Fibroblast of lung (primary cell): ENCODE results near the gene BTRC. TPM values are rescaled to one million over a fixed set of nuclear protein-coding genes. Genes with fewer than 3 reads are reported as not detected.
"Not testable (repeated sequence)": the region's sequence is repeated elsewhere in the genome, so short reads cannot be mapped to it uniquely, and the experiment has no call there.

ENCODE experiments used
- DNase-seq, 2 donors: peaks; one replicate each; pipeline versions ENCODE4 v3.0.0 to v3.0.0-alpha.2; 2010; ENCODE audit warnings: low read depth in 2 of 2
- H2AFZ ChIP-seq: 2 replicates; pipeline ENCODE4 v1.5.1; 2012; ENCODE audit warnings: low read length, control low read depth, inconsistent platforms
- H3K27ac ChIP-seq: 2 replicates; pipeline ENCODE4 v1.5.1; 2011; ENCODE audit warnings: low read length, control low read depth; ENCODE audit not compliant: insufficient read depth
- H3K27me3 ChIP-seq: 2 replicates; pipeline ENCODE4 v1.5.1; 2011; ENCODE audit warnings: mild to moderate bottlenecking, low read length; ENCODE audit not compliant: control insufficient read depth, insufficient read depth
- H3K36me3 ChIP-seq: 2 replicates; pipeline ENCODE4 v1.5.1; 2011; ENCODE audit warnings: low read length; ENCODE audit not compliant: control insufficient read depth, insufficient read depth
- H3K4me1 ChIP-seq: 2 replicates; pipeline ENCODE4 v1.5.1; 2011; ENCODE audit warnings: low read length; ENCODE audit not compliant: control insufficient read depth, insufficient read depth; ENCODE audit errors: extremely low read depth
- H3K4me2 ChIP-seq: 2 replicates; pipeline ENCODE4 v1.5.1; 2011; ENCODE audit warnings: low read length, control low read depth; ENCODE audit not compliant: insufficient read depth; ENCODE audit errors: extremely low read depth
- H3K4me3 ChIP-seq, 4 experiments: fragments of 200-600 bp in 1 of 4; sonication (generic) in 1 of 4; replicated peaks in 1 of 4; 2 replicates each; pipeline ENCODE4 v1.5.1; 2011 to 2016; ENCODE audit warnings: low read length in 4 of 4, low read depth in 3 of 4, mild to moderate bottlenecking in 3 of 4, control low read depth in 2 of 4, inconsistent platforms in 1 of 4, mixed read lengths in 1 of 4; ENCODE audit not compliant: insufficient read depth in 1 of 4; ENCODE audit errors: control extremely low read depth in 1 of 4
- H3K79me2 ChIP-seq: 2 replicates; pipeline ENCODE4 v1.5.1; 2012; ENCODE audit warnings: mild to moderate bottlenecking, low read length, inconsistent platforms; ENCODE audit not compliant: control insufficient read depth, insufficient read depth
- H3K9ac ChIP-seq: 2 replicates; pipeline ENCODE4 v1.5.1; 2011; ENCODE audit warnings: mild to moderate bottlenecking, low read length, control low read depth; ENCODE audit not compliant: insufficient read depth
- H3K9me3 ChIP-seq: 2 replicates; pipeline ENCODE4 v1.5.1; 2012; ENCODE audit warnings: low read depth, low read length; ENCODE audit not compliant: control insufficient read depth, insufficient read depth
- H4K20me1 ChIP-seq: 2 replicates; pipeline ENCODE4 v1.5.1; 2011; ENCODE audit warnings: low read length; ENCODE audit not compliant: control insufficient read depth, insufficient read depth; ENCODE audit errors: extremely low read depth
- EZH2 ChIP-seq: IDR thresholded peaks from 2 replicates; pipeline ENCODE4 v1.5.1; 2012; ENCODE audit warnings: low read length, control low read depth, mild to moderate bottlenecking; ENCODE audit errors: missing control alignments
- polyA plus RNA-seq, 2 donors: library from polyadenylated mRNA; depleted of rRNA in 1 of 2; stranded (reverse) in 1 of 2; unstranded in 1 of 2; fragments of >200 nt; gene quantifications; 2 replicates each; pipeline ENCODE4 v1.2.1, GENCODE V29; 2011 to 2012; ENCODE audit warnings: missing spikeins in 1 of 2
- total RNA-seq: library from RNA; depleted of rRNA; stranded (reverse); fragments of >200 nt; gene quantifications from 2 replicates; pipeline ENCODE4 v1.2.1, GENCODE V29; 2014
- TF ChIP-seq, protein P1 (sequence below), 2 donors: IDR thresholded peaks in 1 of 2; conservative IDR thresholded peaks in 1 of 2; 1 replicate in 1 of 2; 2 replicates in 1 of 2; pipeline ENCODE4 v1.5.1; 2011 to 2012; ENCODE audit warnings: low read length in 2 of 2, control low read depth in 1 of 2, inconsistent platforms in 1 of 2, low read depth in 1 of 2, mild to moderate bottlenecking in 1 of 2

The BTRC gene
- total and polyA plus RNA-seq, 2 donors (not counting 1 experiment from before 2014, with no cell fraction given) = 9.2 to 10.9 TPM

DNA sequence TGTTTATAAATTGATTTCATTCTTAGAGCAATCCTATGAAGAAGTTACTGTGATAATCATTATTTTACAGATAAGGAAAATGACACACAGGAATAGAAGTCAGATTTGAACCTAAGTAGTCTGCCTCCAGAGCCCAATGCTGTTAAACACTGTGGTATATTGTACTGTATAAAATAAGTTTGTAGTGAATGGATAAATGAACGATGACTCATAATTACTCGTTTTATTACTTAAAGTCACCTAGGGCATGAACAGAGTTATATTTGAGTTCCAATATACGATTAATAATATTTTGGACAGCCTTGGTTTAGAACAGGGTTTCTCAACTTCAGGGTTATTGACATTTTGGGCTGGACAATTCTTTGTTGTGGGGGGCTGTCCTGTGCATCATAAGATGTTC, 7.8 kb upstream of the BTRC start:
- TF ChIP-seq EZH2 = no peak
- TF ChIP-seq, protein P1, sequence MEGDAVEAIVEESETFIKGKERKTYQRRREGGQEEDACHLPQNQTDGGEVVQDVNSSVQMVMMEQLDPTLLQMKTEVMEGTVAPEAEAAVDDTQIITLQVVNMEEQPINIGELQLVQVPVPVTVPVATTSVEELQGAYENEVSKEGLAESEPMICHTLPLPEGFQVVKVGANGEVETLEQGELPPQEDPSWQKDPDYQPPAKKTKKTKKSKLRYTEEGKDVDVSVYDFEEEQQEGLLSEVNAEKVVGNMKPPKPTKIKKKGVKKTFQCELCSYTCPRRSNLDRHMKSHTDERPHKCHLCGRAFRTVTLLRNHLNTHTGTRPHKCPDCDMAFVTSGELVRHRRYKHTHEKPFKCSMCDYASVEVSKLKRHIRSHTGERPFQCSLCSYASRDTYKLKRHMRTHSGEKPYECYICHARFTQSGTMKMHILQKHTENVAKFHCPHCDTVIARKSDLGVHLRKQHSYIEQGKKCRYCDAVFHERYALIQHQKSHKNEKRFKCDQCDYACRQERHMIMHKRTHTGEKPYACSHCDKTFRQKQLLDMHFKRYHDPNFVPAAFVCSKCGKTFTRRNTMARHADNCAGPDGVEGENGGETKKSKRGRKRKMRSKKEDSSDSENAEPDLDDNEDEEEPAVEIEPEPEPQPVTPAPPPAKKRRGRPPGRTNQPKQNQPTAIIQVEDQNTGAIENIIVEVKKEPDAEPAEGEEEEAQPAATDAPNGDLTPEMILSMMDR (conservative IDR thresholded peaks at IDR 0.05 in 1 of 2, IDR thresholded peaks at IDR 0.05 in 1 of 2; ENCODE audit: low read depth in 1 of 2, low read length in 2 of 2) = no peak
- H3K4me1 ChIP-seq = no peaks in the 10 kb centered on the region
- no peaks in the 10 kb centered on the region for H4K20me1 ChIP-seq
- no peak overlapping the region for H3K9ac ChIP-seq
- DNase-seq = no peak
- H3K27ac ChIP-seq = no peak overlapping the region
- H3K36me3 ChIP-seq = no peaks in the 10 kb centered on the region
- no peaks in the 10 kb centered on the region for H3K9me3 ChIP-seq
- H2AFZ ChIP-seq = no peak overlapping the region
- no peak overlapping the region for H3K4me2 ChIP-seq
- no peak overlapping the region for H3K4me3 ChIP-seq
- H3K79me2 ChIP-seq = no peaks in the 10 kb centered on the region
- peaks cover 9% of the 10 kb centered on the region for H3K27me3 ChIP-seq

DNA sequence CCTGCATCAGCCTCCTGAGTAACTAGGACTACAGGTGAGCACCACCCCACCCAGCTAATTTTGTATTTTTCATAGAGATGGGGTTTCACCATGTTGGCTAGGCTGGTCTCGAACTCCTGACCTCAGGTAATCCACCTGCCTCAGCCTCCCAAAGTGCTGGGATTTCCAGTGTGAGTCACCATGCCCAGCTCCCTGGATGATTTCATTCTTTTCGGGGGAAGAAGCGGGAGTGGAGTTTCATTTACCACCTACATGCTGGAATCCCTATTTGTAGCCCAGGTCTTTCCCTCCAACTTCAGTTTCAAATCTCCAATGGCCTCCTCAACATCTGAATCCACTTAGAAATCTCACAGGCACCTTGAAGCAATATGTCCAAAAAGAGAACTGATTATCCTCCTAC, 2.9 kb upstream of the BTRC start:
- Histone ChIP-seq H3K9me3 (no peaks in the 10 kb centered on the region), H3K27ac (no peak overlapping the region), H3K4me1 (no peaks in the 10 kb centered on the region), H2AFZ (no peak overlapping the region), H3K27me3 (no peaks in the 10 kb centered on the region), H4K20me1 (no peaks in the 10 kb centered on the region), H3K36me3 (no peaks in the 10 kb centered on the region), H3K4me2 (no peak overlapping the region), H3K79me2 (peaks cover 9% of the 10 kb centered on the region), H3K9ac (no peak overlapping the region), H3K4me3 (no peak overlapping the region)
- TF ChIP-seq EZH2 = no peak
- TF ChIP-seq, protein P1 (conservative IDR thresholded peaks at IDR 0.05 in 1 of 2, IDR thresholded peaks at IDR 0.05 in 1 of 2; ENCODE audit: low read depth in 1 of 2, low read length in 2 of 2) = no peak
- DNase-seq = no peak

- Histone ChIP-seq H3K4me2 (no peak overlapping the region), H4K20me1 (no peaks in the 10 kb centered on the region), H3K27me3 (no peaks in the 10 kb centered on the region), H3K36me3 (no peaks in the 10 kb centered on the region), H3K27ac (no peak overlapping the region), H3K4me1 (no peaks in the 10 kb centered on the region), H3K79me2 (peaks cover 14% of the 10 kb centered on the region), H3K9me3 (no peaks in the 10 kb centered on the region), H2AFZ (no peak overlapping the region), H3K4me3 (no peak overlapping the region), H3K9ac (no peak overlapping the region)
- TF ChIP-seq, protein P1 (conservative IDR thresholded peaks at IDR 0.05 in 1 of 2, IDR thresholded peaks at IDR 0.05 in 1 of 2; ENCODE audit: low read depth in 1 of 2, low read length in 2 of 2) = no peak
- TF ChIP-seq EZH2 = no peak
- DNase-seq = no peak
Observed at GRCh38 chr10:101351477-101351876, 2.5 kb upstream of the BTRC start.

DNA sequence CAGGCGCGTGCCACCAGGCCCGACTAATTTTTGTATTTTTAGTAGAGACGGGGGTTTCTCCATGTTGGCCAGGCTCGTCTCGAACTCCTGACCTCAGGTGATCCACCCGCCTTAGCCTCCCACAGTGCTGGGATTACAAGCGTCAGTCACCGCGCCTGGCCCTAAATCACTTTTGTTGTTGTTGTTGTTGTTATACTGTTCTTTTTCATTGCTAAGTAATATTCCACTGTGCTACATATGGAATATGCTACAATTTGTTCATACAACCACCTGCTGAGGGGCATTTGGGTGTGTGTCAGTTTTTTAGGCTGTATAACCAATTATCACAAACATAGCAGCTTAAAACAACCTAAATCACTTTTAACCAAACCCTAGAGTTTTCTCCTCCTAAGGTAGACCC, 1.1 kb upstream of the BTRC start:
- not testable (repeated sequence) for H3K9ac ChIP-seq, H3K4me1 ChIP-seq, H4K20me1 ChIP-seq, H3K27me3 ChIP-seq, H3K27ac ChIP-seq, H2AFZ ChIP-seq, H3K4me2 ChIP-seq, DNase-seq, H3K36me3 ChIP-seq, H3K4me3 ChIP-seq, H3K9me3 ChIP-seq
- peaks cover 16% of the 10 kb centered on the region for H3K79me2 ChIP-seq
